Endothelial cell of umbilical vein (primary cell): Measurements from ENCODE around the gene NPPC. TPM values are rescaled to one million over a fixed set of nuclear protein-coding genes. Genes with fewer than 3 reads are reported as not detected.

Experiments used
- BruUV-seq: library from RNA; stranded (reverse); fragments of 400-500 nt; replicated peaks from 2 replicates; lab custom pipeline; 2021; lab: Mats Ljungman, UMichigan
- CTCF ChIA-PET: fragments of 300-600, 350-600 bp; sonication (Branson Sonifier 250); formaldehyde crosslinking; loops from one replicate; lab custom pipeline; 2021; ENCODE audit warnings: antibody characterized with exemption, inconsistent platforms; lab: Charles Lee
- POLR2A ChIA-PET: fragments of 300-600, 350-600 bp; sonication (Branson Sonifier 250); formaldehyde crosslinking; loops from one replicate; lab custom pipeline; 2021; ENCODE audit warnings: antibody characterized with exemption, inconsistent platforms; lab: Charles Lee
- DNase-seq: peaks from one replicate; pipeline ENCODE4 v3.0.0-alpha.2; 2011; ENCODE audit warnings: low read depth, low spot score
- FAIRE-seq: peaks from 2 replicates; lab custom pipeline; 2011; peaks lifted over from hg19 to GRCh38; lab: Jason Lieb, UNC
- H2AFZ ChIP-seq: 2 replicates; pipeline ENCODE4 v1.6.0; 2012; ENCODE audit warnings: low read depth, low read length, control low read depth, inconsistent platforms
- H3K27ac ChIP-seq: 2 replicates; pipeline ENCODE4 v1.5.1; 2011; ENCODE audit warnings: low read depth, mild to moderate bottlenecking, control low read depth, low read length, moderate library complexity; ENCODE audit not compliant: insufficient read depth
- H3K27me3 ChIP-seq, 2 experiments: 2 replicates each; pipeline versions ENCODE4 v1.6.0 to v1.6.1; 2011; ENCODE audit warnings: low read length in 2 of 2, mixed read lengths in 1 of 2; ENCODE audit not compliant: control insufficient read depth in 2 of 2, insufficient read depth in 2 of 2
- H3K36me3 ChIP-seq, 2 experiments: 2 replicates in 1 of 2; 3 replicates in 1 of 2; pipeline ENCODE4 v1.5.1; 2011; ENCODE audit warnings: low read length in 2 of 2, mild to moderate bottlenecking in 1 of 2, moderate library complexity in 1 of 2; ENCODE audit not compliant: control insufficient read depth in 2 of 2, insufficient read depth in 2 of 2; ENCODE audit errors: extremely low read depth in 1 of 2
- H3K4me1 ChIP-seq: 3 replicates; pipeline ENCODE4 v1.5.1; 2011; ENCODE audit warnings: mild to moderate bottlenecking, low read length; ENCODE audit not compliant: control insufficient read depth, insufficient read depth; ENCODE audit errors: extremely low read depth
- H3K4me2 ChIP-seq: 2 replicates; pipeline ENCODE4 v1.6.1; 2011; ENCODE audit warnings: low read length, control low read depth, mixed read lengths; ENCODE audit not compliant: insufficient read depth
- H3K4me3 ChIP-seq, 3 experiments: fragments of 200-600 bp in 1 of 3; sonication (generic), shearing (Covaris generic) in 1 of 3; replicated peaks in 1 of 3; 2 replicates each; pipeline ENCODE4 v1.5.1; 2011 to 2016; ENCODE audit warnings: control low read depth in 3 of 3, low read length in 3 of 3, mild to moderate bottlenecking in 2 of 3, inconsistent platforms in 1 of 3, low read depth in 1 of 3, moderate library complexity in 1 of 3; ENCODE audit not compliant: insufficient read depth in 1 of 3
- H3K79me2 ChIP-seq: 2 replicates; pipeline ENCODE4 v1.6.0; 2012; ENCODE audit warnings: low read length, inconsistent platforms; ENCODE audit not compliant: control insufficient read depth, insufficient read depth
- H3K9ac ChIP-seq: replicated peaks from 2 replicates; pipeline ENCODE3; 2011; ENCODE audit warnings: low read length, control low read depth; ENCODE audit not compliant: insufficient read depth; ENCODE audit errors: extremely low read depth
- H3K9me1 ChIP-seq: replicated peaks from 3 replicates; pipeline ENCODE4 v1.6.0; 2011; ENCODE audit warnings: mild to moderate bottlenecking, low read length; ENCODE audit not compliant: control insufficient read depth, insufficient read depth; ENCODE audit errors: extremely low read depth
- H3K9me3 ChIP-seq: replicated peaks from 2 replicates; pipeline ENCODE4 v1.5.1; 2012; ENCODE audit warnings: low read length, inconsistent platforms; ENCODE audit not compliant: control insufficient read depth, insufficient read depth
- H4K20me1 ChIP-seq: replicated peaks from 2 replicates; pipeline ENCODE3; 2011; ENCODE audit warnings: mild to moderate bottlenecking, low read length; ENCODE audit not compliant: control insufficient read depth, insufficient read depth; ENCODE audit errors: extremely low read depth
- CTCF ChIP-seq, 2 donors: IDR thresholded peaks; 1 replicate in 1 of 2; 2 replicates in 1 of 2; pipeline ENCODE4 v1.5.1; 2011; ENCODE audit warnings: low read length in 2 of 2, mild to moderate bottlenecking in 2 of 2, moderate library complexity in 2 of 2, control low read depth in 1 of 2, inconsistent platforms in 1 of 2, low read depth in 1 of 2; ENCODE audit not compliant: insufficient read depth in 1 of 2; ENCODE audit errors: extremely low read depth in 1 of 2
- EZH2 ChIP-seq: IDR thresholded peaks from 2 replicates; pipeline ENCODE4 v1.6.1; 2012; ENCODE audit warnings: borderline replicate concordance, low read depth, mild to moderate bottlenecking, moderate library complexity, low read length, inconsistent platforms; ENCODE audit not compliant: severe bottlenecking
- FOS ChIP-seq: IDR thresholded peaks from 2 replicates; pipeline ENCODE4 v1.6.1; 2011; ENCODE audit warnings: mild to moderate bottlenecking, low read length, moderate library complexity, borderline replicate concordance; ENCODE audit not compliant: insufficient read depth
- GATA2 ChIP-seq: IDR thresholded peaks from 2 replicates; pipeline ENCODE4 v1.7.0; 2011; ENCODE audit warnings: low read depth, mild to moderate bottlenecking, moderate library complexity, mixed read lengths, low read length; ENCODE audit not compliant: insufficient read length, insufficient read depth
- JUN ChIP-seq: IDR thresholded peaks from 2 replicates; pipeline ENCODE4 v1.6.1; 2011; ENCODE audit warnings: borderline replicate concordance, low read depth; ENCODE audit not compliant: insufficient read length, insufficient read depth
- MAX ChIP-seq: IDR thresholded peaks from 2 replicates; pipeline ENCODE4 v1.6.1; 2011; ENCODE audit not compliant: insufficient read depth, insufficient read length
- MYC ChIP-seq: IDR thresholded peaks from one replicate; pipeline ENCODE4 v1.6.1; 2011; ENCODE audit warnings: mild to moderate bottlenecking, low read depth, low read length
- POLR2A ChIP-seq: IDR thresholded peaks from 2 replicates; pipeline ENCODE4 v1.6.1; 2012; ENCODE audit warnings: low read depth, mild to moderate bottlenecking, control low read depth, low read length
- POLR2AphosphoS5 ChIP-seq: IDR thresholded peaks from 2 replicates; pipeline ENCODE4 v1.6.1; 2012; ENCODE audit warnings: low read depth, mild to moderate bottlenecking, control low read depth, low read length, moderate library complexity; ENCODE audit not compliant: insufficient read depth
- dilution Hi-C: fragments of 300-500 bp; cut with MboI; formaldehyde crosslinking; loops from one replicate; pipeline ENCODE4 v1.15.0; 2019; ENCODE audit warnings: low sequenced_read_pairs; ENCODE audit not compliant: extremely low pct_ligation_motif_present
- intact Hi-C: fragments of 100-400 bp; cut with micrococcal nuclease; formaldehyde crosslinking; loops from one replicate; pipeline ENCODE4 v1.10.0; 2022
- polyA plus RNA-seq, 4 experiments: library from polyadenylated mRNA; depleted of rRNA in 3 of 4; stranded (reverse) in 3 of 4; unstranded in 1 of 4; fragments of >200 nt; gene quantifications; 2 replicates each; pipeline versions ENCODE4 v1.2.1 to v1.2.3, GENCODE V29; 2011 to 2012; ENCODE audit warnings: missing spikeins in 1 of 4
- total RNA-seq: library from RNA; stranded (reverse); gene quantifications from 2 replicates; pipeline ENCODE4 v1.2.3, GENCODE V29; 2021

The NPPC gene
- total and polyA plus RNA-seq, 2 donors (not counting 3 experiments of a cell fraction or from before 2014, with no cell fraction given), result not detected

GRCh38 chr2:231879216-231879615 is 47.0 kb downstream of the NPPC start:
- FAIRE-seq, result no peak
- ChIA-PET POLR2A (interaction anchor here (0.6 to 0.7 kb wide), 2 partner anchors 137 to 365 kb away, joined by 3 read pairs; no protein-coding TSS in a partner anchor), CTCF (interaction anchor here (0.6 kb wide), 1 partner anchor 24 kb away, joined by 3 read pairs; no protein-coding TSS in a partner anchor)
- no peaks in the 10 kb centered on the region for H3K36me3 ChIP-seq
- H3K79me2 ChIP-seq, result no peaks in the 10 kb centered on the region
- no peak overlapping the region for H2AFZ ChIP-seq
- H3K9me1 ChIP-seq, result no peaks in the 10 kb centered on the region
- DNase-seq, result no peak
- no peaks in the 10 kb centered on the region for H4K20me1 ChIP-seq
- no peaks in the 10 kb centered on the region for H3K4me1 ChIP-seq
- no peak overlapping the region for H3K27ac ChIP-seq
- peaks cover 2 to 8% of the 10 kb centered on the region in 2 experiments for H3K27me3 ChIP-seq
- no peak for TF ChIP-seq FOS
- TF ChIP-seq EZH2, result no peak
- TF ChIP-seq GATA2, result no peak
- no peak for TF ChIP-seq JUN
- TF ChIP-seq POLR2AphosphoS5, result no peak
- TF ChIP-seq MAX, result no peak
- no peak for TF ChIP-seq POLR2A
- no peak for TF ChIP-seq MYC
- TF ChIP-seq CTCF (IDR thresholded peaks at IDR 0.05; ENCODE audit: extremely low read depth in 1 of 2, insufficient read depth in 1 of 2, low read depth in 1 of 2, low read length in 2 of 2), result no peak
- dilution Hi-C loops, result no loop called here
- no peaks in the 10 kb centered on the region for H3K9me3 ChIP-seq
- no peak overlapping the region for H3K4me3 ChIP-seq
- no peak overlapping the region for H3K4me2 ChIP-seq
- intact Hi-C loops, result no loop called here
- BruUV-seq, result no TSS peak
- no peak overlapping the region for H3K9ac ChIP-seq
